SK-N-SH treated with all-trans-retinoic acid at 6 μM for 48 hours (cell line): ENCODE data around the gene LPP.

Source experiments
- ATAC-seq: fragments of 200-7000 bp; cut with Tn5 transposase; 3 replicates; pipeline ENCODE4 v1.9.1; 2020; ENCODE audit warnings: mild to moderate bottlenecking, moderate library complexity
- ARNTL ChIP-seq: fragments of 450-650 bp; formaldehyde crosslinking; IDR thresholded peaks from 2 replicates; pipeline ENCODE4 v1.5.0; 2020; ENCODE audit warnings: low read depth, mild to moderate bottlenecking, moderate library complexity, borderline replicate concordance
- BACH2 ChIP-seq: fragments of 250-450 bp; sonication (Bioruptor Pico); IDR thresholded peaks from 2 replicates; pipeline ENCODE4 v1.9.0; 2021; ENCODE audit warnings: mild to moderate bottlenecking, borderline replicate concordance
- CSDC2 ChIP-seq: fragments of 250-450 bp; sonication (Bioruptor Pico); IDR thresholded peaks from 2 replicates; pipeline ENCODE4 v1.5.0; 2020; ENCODE audit warnings: mild to moderate bottlenecking, moderate library complexity
- CSRNP3 ChIP-seq: fragments of 250-450 bp; sonication (Bioruptor Pico); IDR thresholded peaks from 2 replicates; pipeline ENCODE4 v1.5.1; 2021; ENCODE audit warnings: mild to moderate bottlenecking, moderate library complexity
- ESRRG ChIP-seq: fragments of 250-450 bp; sonication (Bioruptor Pico); IDR thresholded peaks from 2 replicates; pipeline ENCODE4 v1.6.1; 2021; ENCODE audit warnings: mild to moderate bottlenecking
- GLIS3 ChIP-seq: fragments of 250-450 bp; sonication (Bioruptor Pico); IDR thresholded peaks from 2 replicates; pipeline ENCODE4 v1.5.0; 2020; ENCODE audit warnings: mild to moderate bottlenecking, moderate library complexity
- OSR1 ChIP-seq: fragments of 250-450 bp; sonication (Bioruptor Pico); IDR thresholded peaks from 2 replicates; pipeline ENCODE4 v1.8.0; 2022; ENCODE audit warnings: moderate library complexity, mild to moderate bottlenecking, inconsistent platforms
- PPARA ChIP-seq: fragments of 250-450 bp; sonication (Bioruptor Pico); IDR thresholded peaks from 2 replicates; pipeline ENCODE4 v1.5.0; 2020; ENCODE audit warnings: mild to moderate bottlenecking, borderline replicate concordance
- RARB ChIP-seq: fragments of 250-450 bp; sonication (Bioruptor Pico); IDR thresholded peaks from 2 replicates; pipeline ENCODE4 v1.8.0; 2021; ENCODE audit warnings: mild to moderate bottlenecking, moderate library complexity
- SNAI2 ChIP-seq: fragments of 250-450 bp; sonication (Bioruptor Pico); IDR thresholded peaks from 2 replicates; pipeline ENCODE4 v1.5.0; 2020; ENCODE audit warnings: mild to moderate bottlenecking, moderate library complexity
- TCF4 ChIP-seq: fragments of 250-450 bp; sonication (Bioruptor Pico); IDR thresholded peaks from 2 replicates; pipeline ENCODE4 v1.8.0; 2021; ENCODE audit warnings: mild to moderate bottlenecking, moderate library complexity, borderline replicate concordance
- TOX ChIP-seq: fragments of 250-450 bp; sonication (Bioruptor Pico); IDR thresholded peaks from 2 replicates; pipeline ENCODE4 v1.8.0; 2021; ENCODE audit warnings: mild to moderate bottlenecking, moderate library complexity, borderline replicate concordance
- ZC3H10 ChIP-seq: fragments of 250-450 bp; sonication (Bioruptor Pico); IDR thresholded peaks from 2 replicates; pipeline ENCODE4 v1.5.1; 2021; ENCODE audit warnings: mild to moderate bottlenecking, moderate library complexity
- ZFP3 ChIP-seq: fragments of 250-450 bp; sonication (Bioruptor Pico); IDR thresholded peaks from 2 replicates; pipeline ENCODE4 v1.5.0; 2020; ENCODE audit warnings: mild to moderate bottlenecking, moderate library complexity
- ZFP30 ChIP-seq: fragments of 450-650 bp; formaldehyde crosslinking; IDR thresholded peaks from 2 replicates; pipeline ENCODE4 v1.5.0; 2022; ENCODE audit warnings: mild to moderate bottlenecking, moderate library complexity
- ZNF565 ChIP-seq: fragments of 450-650 bp; formaldehyde crosslinking; conservative IDR thresholded peaks from 2 replicates; pipeline ENCODE4 v1.5.0; 2020; ENCODE audit warnings: low read depth, mild to moderate bottlenecking, moderate library complexity
- ZNF8 ChIP-seq: fragments of 450-650 bp; formaldehyde crosslinking; IDR thresholded peaks from 2 replicates; pipeline ENCODE4 v1.5.0; 2020; ENCODE audit warnings: mild to moderate bottlenecking, moderate library complexity
- TF ChIP-seq, protein P1 (sequence below): fragments of 250-450 bp; sonication (Bioruptor Pico); IDR thresholded peaks from 2 replicates; pipeline ENCODE4 v1.5.0; 2020; ENCODE audit warnings: mild to moderate bottlenecking, moderate library complexity
- TF ChIP-seq, protein P2 (sequence below): fragments of 250-450 bp; sonication (Bioruptor Pico); IDR thresholded peaks from 2 replicates; pipeline ENCODE4 v1.5.1; 2020; ENCODE audit warnings: low read depth, mild to moderate bottlenecking, moderate library complexity
- TF ChIP-seq, protein P3 (sequence below): fragments of 250-450 bp; sonication (Bioruptor Pico); IDR thresholded peaks from 2 replicates; pipeline ENCODE4 v1.8.0; 2021; ENCODE audit warnings: low read depth, mild to moderate bottlenecking, moderate library complexity, borderline replicate concordance

The LPP gene

GRCh38 chr3:188403404-188403803 is 249.4 kb downstream of the LPP start (continued):
- TF ChIP-seq, protein P1, sequence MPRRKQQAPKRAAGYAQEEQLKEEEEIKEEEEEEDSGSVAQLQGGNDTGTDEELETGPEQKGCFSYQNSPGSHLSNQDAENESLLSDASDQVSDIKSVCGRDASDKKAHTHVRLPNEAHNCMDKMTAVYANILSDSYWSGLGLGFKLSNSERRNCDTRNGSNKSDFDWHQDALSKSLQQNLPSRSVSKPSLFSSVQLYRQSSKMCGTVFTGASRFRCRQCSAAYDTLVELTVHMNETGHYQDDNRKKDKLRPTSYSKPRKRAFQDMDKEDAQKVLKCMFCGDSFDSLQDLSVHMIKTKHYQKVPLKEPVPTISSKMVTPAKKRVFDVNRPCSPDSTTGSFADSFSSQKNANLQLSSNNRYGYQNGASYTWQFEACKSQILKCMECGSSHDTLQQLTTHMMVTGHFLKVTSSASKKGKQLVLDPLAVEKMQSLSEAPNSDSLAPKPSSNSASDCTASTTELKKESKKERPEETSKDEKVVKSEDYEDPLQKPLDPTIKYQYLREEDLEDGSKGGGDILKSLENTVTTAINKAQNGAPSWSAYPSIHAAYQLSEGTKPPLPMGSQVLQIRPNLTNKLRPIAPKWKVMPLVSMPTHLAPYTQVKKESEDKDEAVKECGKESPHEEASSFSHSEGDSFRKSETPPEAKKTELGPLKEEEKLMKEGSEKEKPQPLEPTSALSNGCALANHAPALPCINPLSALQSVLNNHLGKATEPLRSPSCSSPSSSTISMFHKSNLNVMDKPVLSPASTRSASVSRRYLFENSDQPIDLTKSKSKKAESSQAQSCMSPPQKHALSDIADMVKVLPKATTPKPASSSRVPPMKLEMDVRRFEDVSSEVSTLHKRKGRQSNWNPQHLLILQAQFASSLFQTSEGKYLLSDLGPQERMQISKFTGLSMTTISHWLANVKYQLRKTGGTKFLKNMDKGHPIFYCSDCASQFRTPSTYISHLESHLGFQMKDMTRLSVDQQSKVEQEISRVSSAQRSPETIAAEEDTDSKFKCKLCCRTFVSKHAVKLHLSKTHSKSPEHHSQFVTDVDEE: no peak
- TF ChIP-seq CSDC2 (no peak), ZC3H10 (no peak), RARB (no peak), OSR1 (CRISPR knock-in tag) (no peak)
- TF ChIP-seq, protein P2, sequence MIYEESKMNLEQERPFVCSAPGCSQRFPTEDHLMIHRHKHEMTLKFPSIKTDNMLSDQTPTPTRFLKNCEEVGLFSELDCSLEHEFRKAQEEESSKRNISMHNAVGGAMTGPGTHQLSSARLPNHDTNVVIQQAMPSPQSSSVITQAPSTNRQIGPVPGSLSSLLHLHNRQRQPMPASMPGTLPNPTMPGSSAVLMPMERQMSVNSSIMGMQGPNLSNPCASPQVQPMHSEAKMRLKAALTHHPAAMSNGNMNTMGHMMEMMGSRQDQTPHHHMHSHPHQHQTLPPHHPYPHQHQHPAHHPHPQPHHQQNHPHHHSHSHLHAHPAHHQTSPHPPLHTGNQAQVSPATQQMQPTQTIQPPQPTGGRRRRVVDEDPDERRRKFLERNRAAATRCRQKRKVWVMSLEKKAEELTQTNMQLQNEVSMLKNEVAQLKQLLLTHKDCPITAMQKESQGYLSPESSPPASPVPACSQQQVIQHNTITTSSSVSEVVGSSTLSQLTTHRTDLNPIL (CRISPR knock-in tag): no peak

DNA sequence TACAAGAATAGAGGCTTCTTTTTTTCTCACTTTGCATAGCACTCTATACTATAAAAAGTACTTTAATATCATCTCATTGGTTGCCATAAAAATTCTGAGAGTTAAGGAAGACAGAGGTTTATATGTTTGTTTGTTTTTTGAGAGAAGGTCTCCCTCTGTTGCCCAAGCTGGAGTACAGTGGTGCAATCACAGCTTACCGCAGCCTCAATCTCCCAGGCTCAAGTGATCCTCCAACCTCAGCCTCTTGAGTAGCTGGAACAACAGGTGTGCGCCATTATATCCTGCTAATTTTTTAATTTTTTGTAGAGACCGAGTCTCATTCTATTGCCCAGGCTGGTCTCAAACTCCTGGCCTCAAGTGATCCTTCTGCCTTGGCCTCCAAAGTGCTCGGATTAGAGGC is 250.2 kb downstream of the LPP start:
- TF ChIP-seq RARB (no peak), ZFP3 (CRISPR knock-in tag) (no peak)

GRCh38 chr3:188404701-188405100 is 250.7 kb downstream of the LPP start:
- no peak for TF ChIP-seq TCF4 (CRISPR knock-in tag)
- no peak for TF ChIP-seq ARNTL (CRISPR knock-in tag)
- no peak for TF ChIP-seq ZNF8 (CRISPR knock-in tag)
- TF ChIP-seq ESRRG (CRISPR knock-in tag): no peak
- TF ChIP-seq ZNF565 (CRISPR knock-in tag): no peak
- no peak for TF ChIP-seq CSRNP3 (CRISPR knock-in tag)
- no peak for TF ChIP-seq PPARA (CRISPR knock-in tag)
- TF ChIP-seq ZC3H10: no peak
- no peak for TF ChIP-seq ZFP30 (CRISPR knock-in tag)
- no peak for TF ChIP-seq TOX (CRISPR knock-in tag)
- TF ChIP-seq, protein P3, sequence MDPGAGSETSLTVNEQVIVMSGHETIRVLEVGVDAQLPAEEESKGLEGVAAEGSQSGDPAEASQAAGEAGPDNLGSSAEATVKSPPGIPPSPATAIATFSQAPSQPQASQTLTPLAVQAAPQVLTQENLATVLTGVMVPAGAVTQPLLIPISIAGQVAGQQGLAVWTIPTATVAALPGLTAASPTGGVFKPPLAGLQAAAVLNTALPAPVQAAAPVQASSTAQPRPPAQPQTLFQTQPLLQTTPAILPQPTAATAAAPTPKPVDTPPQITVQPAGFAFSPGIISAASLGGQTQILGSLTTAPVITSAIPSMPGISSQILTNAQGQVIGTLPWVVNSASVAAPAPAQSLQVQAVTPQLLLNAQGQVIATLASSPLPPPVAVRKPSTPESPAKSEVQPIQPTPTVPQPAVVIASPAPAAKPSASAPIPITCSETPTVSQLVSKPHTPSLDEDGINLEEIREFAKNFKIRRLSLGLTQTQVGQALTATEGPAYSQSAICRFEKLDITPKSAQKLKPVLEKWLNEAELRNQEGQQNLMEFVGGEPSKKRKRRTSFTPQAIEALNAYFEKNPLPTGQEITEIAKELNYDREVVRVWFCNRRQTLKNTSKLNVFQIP: no peak
- TF ChIP-seq BACH2: no peak
- TF ChIP-seq ZFP3 (CRISPR knock-in tag): no peak
- TF ChIP-seq, protein P1: no peak
- no peak for TF ChIP-seq GLIS3
- no peak for TF ChIP-seq SNAI2 (CRISPR knock-in tag)
- TF ChIP-seq, all 23 proteins: peak for 0

More for the DNA sequence above, 250.2 kb downstream of the LPP start:
- no peak for ATAC-seq

More at GRCh38 chr3:188404701-188405100, 250.7 kb downstream of the LPP start:
- no peak for ATAC-seq
